DND-41 (cell line): ENCODE data around the gene BPIFB4.

Experiments
- ATAC-seq: fragments of 200-7000 bp; cut with Tn5 transposase; 3 replicates; pipeline ENCODE4 v1.9.1; 2021; ENCODE audit warnings: low read depth; ENCODE audit not compliant: insufficient read depth
- DNase-seq: peaks from one replicate; pipeline ENCODE4 v3.0.0-alpha.2; 2020
- H2AFZ ChIP-seq: 2 replicates; pipeline ENCODE4 v1.6.0; 2012; ENCODE audit warnings: low read depth, low read length
- H3K27ac ChIP-seq: 2 replicates; pipeline ENCODE4 v1.5.1; 2012; ENCODE audit warnings: low read length, inconsistent platforms
- H3K27me3 ChIP-seq: fragments of 200-600 bp; sonication (generic); 2 replicates; pipeline ENCODE4 v1.6.0; 2012; ENCODE audit warnings: low read length, mild to moderate bottlenecking, inconsistent platforms; ENCODE audit not compliant: insufficient read depth, poor library complexity
- H3K36me3 ChIP-seq: 2 replicates; pipeline ENCODE4 v1.5.1; 2012; ENCODE audit warnings: low read length, inconsistent platforms; ENCODE audit not compliant: insufficient read depth
- H3K4me1 ChIP-seq: 2 replicates; pipeline ENCODE4 v1.5.1; 2012; ENCODE audit warnings: mild to moderate bottlenecking, low read length; ENCODE audit not compliant: insufficient read depth
- H3K4me2 ChIP-seq: 2 replicates; pipeline ENCODE4 v1.6.0; 2012; ENCODE audit warnings: mild to moderate bottlenecking, moderate library complexity, low read length, inconsistent platforms; ENCODE audit not compliant: insufficient read depth
- H3K4me3 ChIP-seq, 2 experiments: fragments of 200-600 bp in 1 of 2; shearing (Covaris generic) in 1 of 2; 2 replicates each; pipeline ENCODE4 v1.5.1; 2012 to 2016; ENCODE audit warnings: inconsistent platforms in 2 of 2, low read length in 2 of 2, mild to moderate bottlenecking in 2 of 2, low read depth in 1 of 2, moderate library complexity in 1 of 2
- H3K79me2 ChIP-seq: 2 replicates; pipeline ENCODE4 v1.6.0; 2012; ENCODE audit warnings: low read length, inconsistent platforms; ENCODE audit not compliant: insufficient read depth
- H3K9ac ChIP-seq: 2 replicates; pipeline ENCODE4 v1.6.0; 2012; ENCODE audit warnings: low read depth, mild to moderate bottlenecking, inconsistent platforms, low read length, moderate library complexity
- H3K9me3 ChIP-seq: 2 replicates; pipeline ENCODE4 v1.5.1; 2012; ENCODE audit warnings: low read length, moderate library complexity, mild to moderate bottlenecking, inconsistent platforms; ENCODE audit not compliant: insufficient read depth, severe bottlenecking
- H4K20me1 ChIP-seq: 2 replicates; pipeline ENCODE4 v1.6.0; 2012; ENCODE audit warnings: low read length; ENCODE audit not compliant: insufficient read depth
- EZH2 ChIP-seq: IDR thresholded peaks from 3 replicates; pipeline ENCODE4 v1.6.1; 2012; ENCODE audit warnings: borderline replicate concordance, low read depth, mild to moderate bottlenecking, moderate library complexity, low read length, inconsistent platforms; ENCODE audit not compliant: severe bottlenecking
- TF ChIP-seq, protein P1 (sequence below): IDR thresholded peaks from 2 replicates; pipeline ENCODE4 v1.5.1; 2012; ENCODE audit warnings: borderline replicate concordance, low read length, moderate library complexity, mild to moderate bottlenecking; ENCODE audit not compliant: poor library complexity, severe bottlenecking; ENCODE audit errors: extremely low read depth

BPIFB4 gene

DNA sequence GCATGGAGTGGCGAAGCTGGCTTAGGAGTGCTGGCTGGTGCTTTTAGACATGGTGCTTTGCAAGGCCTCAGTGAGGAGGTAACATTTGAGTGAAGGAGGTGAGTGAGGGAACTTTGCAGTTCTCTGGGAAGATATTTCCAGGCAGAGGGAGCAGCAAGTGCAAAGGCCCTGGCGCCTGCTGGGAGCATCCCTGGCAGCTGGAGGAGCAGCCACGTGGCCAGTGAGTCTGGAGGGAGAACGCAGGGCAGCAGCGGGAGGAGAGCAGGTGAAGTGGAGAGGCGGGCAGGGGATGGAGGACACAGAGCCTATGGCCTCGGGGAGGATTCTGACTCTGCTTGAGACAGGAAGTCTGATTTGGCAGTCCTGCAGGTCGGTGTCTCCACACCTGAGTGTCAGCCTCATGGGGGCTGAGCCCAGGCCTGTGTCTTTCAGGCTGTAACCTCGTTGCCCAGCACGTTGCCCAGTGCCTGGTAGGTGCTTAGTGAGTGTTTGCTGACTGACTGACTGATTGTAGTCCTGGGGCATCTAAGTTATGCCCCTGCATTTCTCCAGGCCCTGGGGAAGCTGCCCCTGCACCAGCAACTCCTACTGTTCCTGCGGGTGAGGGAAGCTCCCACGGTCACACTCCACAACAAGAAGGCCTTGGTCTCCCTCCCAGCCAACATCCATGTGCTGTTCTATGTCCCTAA, 11.0 kb upstream of the BPIFB4 start:
- no peaks in the 10 kb centered on the region for H3K27me3 ChIP-seq
- no peak for DNase-seq
- H3K9ac ChIP-seq: no peak overlapping the region
- H3K4me2 ChIP-seq: no peak overlapping the region
- H3K9me3 ChIP-seq: no peaks in the 10 kb centered on the region
- no peaks in the 10 kb centered on the region for H3K4me1 ChIP-seq
- H3K27ac ChIP-seq: no peak overlapping the region
- no peaks in the 10 kb centered on the region for H4K20me1 ChIP-seq
- no peaks in the 10 kb centered on the region for H3K79me2 ChIP-seq
- no peak overlapping the region for H2AFZ ChIP-seq
- no peaks in the 10 kb centered on the region for H3K36me3 ChIP-seq
- TF ChIP-seq EZH2: no peak
- TF ChIP-seq, protein P1, sequence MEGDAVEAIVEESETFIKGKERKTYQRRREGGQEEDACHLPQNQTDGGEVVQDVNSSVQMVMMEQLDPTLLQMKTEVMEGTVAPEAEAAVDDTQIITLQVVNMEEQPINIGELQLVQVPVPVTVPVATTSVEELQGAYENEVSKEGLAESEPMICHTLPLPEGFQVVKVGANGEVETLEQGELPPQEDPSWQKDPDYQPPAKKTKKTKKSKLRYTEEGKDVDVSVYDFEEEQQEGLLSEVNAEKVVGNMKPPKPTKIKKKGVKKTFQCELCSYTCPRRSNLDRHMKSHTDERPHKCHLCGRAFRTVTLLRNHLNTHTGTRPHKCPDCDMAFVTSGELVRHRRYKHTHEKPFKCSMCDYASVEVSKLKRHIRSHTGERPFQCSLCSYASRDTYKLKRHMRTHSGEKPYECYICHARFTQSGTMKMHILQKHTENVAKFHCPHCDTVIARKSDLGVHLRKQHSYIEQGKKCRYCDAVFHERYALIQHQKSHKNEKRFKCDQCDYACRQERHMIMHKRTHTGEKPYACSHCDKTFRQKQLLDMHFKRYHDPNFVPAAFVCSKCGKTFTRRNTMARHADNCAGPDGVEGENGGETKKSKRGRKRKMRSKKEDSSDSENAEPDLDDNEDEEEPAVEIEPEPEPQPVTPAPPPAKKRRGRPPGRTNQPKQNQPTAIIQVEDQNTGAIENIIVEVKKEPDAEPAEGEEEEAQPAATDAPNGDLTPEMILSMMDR: no peak
- ATAC-seq: no peak
- no peak overlapping the region for H3K4me3 ChIP-seq

- Histone ChIP-seq H3K27me3 (no peaks in the 10 kb centered on the region), H3K4me1 (no peaks in the 10 kb centered on the region), H3K79me2 (no peaks in the 10 kb centered on the region), H3K9me3 (no peaks in the 10 kb centered on the region), H3K36me3 (no peaks in the 10 kb centered on the region), H3K4me3 (no peak overlapping the region), H3K4me2 (no peak overlapping the region), H3K9ac (no peak overlapping the region), H3K27ac (no peak overlapping the region), H4K20me1 (no peaks in the 10 kb centered on the region), H2AFZ (no peak overlapping the region)
- ATAC-seq (no peak), DNase-seq (no peak)
- TF ChIP-seq, protein P1: no peak
- no peak for TF ChIP-seq EZH2
These were observed 9.8 kb upstream of the BPIFB4 start for GRCh38 chr20:33069673-33070072.

- Histone ChIP-seq H2AFZ (no peak overlapping the region), H3K9me3 (no peaks in the 10 kb centered on the region), H3K4me1 (no peaks in the 10 kb centered on the region), H4K20me1 (no peaks in the 10 kb centered on the region), H3K4me2 (no peak overlapping the region), H3K36me3 (no peaks in the 10 kb centered on the region), H3K27me3 (no peaks in the 10 kb centered on the region), H3K9ac (no peak overlapping the region), H3K4me3 (no peak overlapping the region), H3K27ac (no peak overlapping the region), H3K79me2 (no peaks in the 10 kb centered on the region)
- DNase-seq (no peak), ATAC-seq (no peak)
- TF ChIP-seq, protein P1: no peak
- no peak for TF ChIP-seq EZH2
These were observed 9.1 kb upstream of the BPIFB4 start for GRCh38 chr20:33070111-33071053.
